Endothelial cell (in vitro differentiated cells): Measurements from ENCODE around the gene INSRR. TPM values are rescaled to one million over a fixed set of nuclear protein-coding genes. Genes with fewer than 3 reads are reported as not detected.
A peak's percentile ranks its signal among the peaks of the same experiment; 100 is the strongest.

Experiments
- DNase-seq: peaks from one replicate; pipeline ENCODE4 v3.0.0; 2021; ENCODE audit warnings: low spot score
- H3K27ac Mint-ChIP-seq: one replicate; pipeline ENCODE4 v1.8.0; 2021; ENCODE audit warnings: mixed read lengths, inconsistent platforms; ENCODE audit not compliant: unreplicated experiment
- H3K27me3 Mint-ChIP-seq: one replicate; pipeline ENCODE4 v1.8.0; 2021; ENCODE audit warnings: mild to moderate bottlenecking, moderate library complexity, mixed read lengths, inconsistent platforms; ENCODE audit not compliant: unreplicated experiment
- H3K36me3 Mint-ChIP-seq: one replicate; pipeline ENCODE4 v1.8.0; 2021; ENCODE audit warnings: mild to moderate bottlenecking, low read depth, mixed read lengths, inconsistent platforms; ENCODE audit not compliant: unreplicated experiment
- H3K4me1 Mint-ChIP-seq: one replicate; pipeline ENCODE4 v1.8.0; 2021; ENCODE audit warnings: mild to moderate bottlenecking, mixed read lengths, inconsistent platforms; ENCODE audit not compliant: unreplicated experiment
- H3K4me3 Mint-ChIP-seq: one replicate; pipeline ENCODE4 v1.8.0; 2021; ENCODE audit warnings: mild to moderate bottlenecking, mixed read lengths, inconsistent platforms; ENCODE audit not compliant: unreplicated experiment
- H3K9me3 Mint-ChIP-seq: one replicate; pipeline ENCODE4 v1.8.0; 2021; ENCODE audit warnings: mixed read lengths, inconsistent platforms; ENCODE audit not compliant: unreplicated experiment
- total RNA-seq: library from RNA; stranded (reverse); fragmentation: NEBNext Ultra II Directional; extraction: Animal tissue kit (Norgen Biotek cat#: 25700); gene quantifications from one replicate; pipeline ENCODE4 v1.2.1, GENCODE V29; 2021; ENCODE audit not compliant: unreplicated experiment
- TF ChIP-seq, protein P1 (sequence below): fragments of 200-600 bp; sonication (generic); IDR thresholded peaks from one replicate; pipeline ENCODE4 v1.5.0; 2021; ENCODE audit warnings: antibody characterized with exemption; ENCODE audit not compliant: unreplicated experiment

Gene INSRR
- total RNA-seq, 1 donor from 2014 or later = not detected

DNA sequence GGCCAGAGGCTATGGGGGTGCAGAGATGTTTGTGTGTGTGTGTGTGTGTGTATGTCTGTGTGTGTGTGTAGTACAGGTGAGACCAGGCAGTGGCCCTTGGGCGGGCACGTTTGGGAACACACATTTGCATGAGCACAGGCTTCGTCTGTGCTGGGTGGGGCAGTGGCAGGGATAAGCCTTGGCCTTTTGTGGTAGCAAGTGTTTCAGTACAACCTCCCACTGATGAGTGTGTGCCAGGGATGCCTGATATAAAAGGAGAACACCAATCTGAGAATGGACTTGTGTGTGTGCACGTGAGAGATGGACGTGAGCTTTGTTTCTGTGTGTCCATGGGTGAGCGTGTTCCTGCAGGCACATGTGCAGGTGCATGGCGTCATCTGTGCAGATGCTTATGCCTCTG is 4.7 kb upstream of the INSRR start:
- Mint-ChIP-seq H3K27ac (no peak overlapping the region), H3K27me3 (peaks cover 34% of the 10 kb centered on the region), H3K9me3 (no peaks in the 10 kb centered on the region), H3K4me1 (peaks cover 26% of the 10 kb centered on the region), H3K4me3 (peak overlapping the region; percentile 50), H3K36me3 (peaks cover 10% of the 10 kb centered on the region)
- TF ChIP-seq, protein P1, sequence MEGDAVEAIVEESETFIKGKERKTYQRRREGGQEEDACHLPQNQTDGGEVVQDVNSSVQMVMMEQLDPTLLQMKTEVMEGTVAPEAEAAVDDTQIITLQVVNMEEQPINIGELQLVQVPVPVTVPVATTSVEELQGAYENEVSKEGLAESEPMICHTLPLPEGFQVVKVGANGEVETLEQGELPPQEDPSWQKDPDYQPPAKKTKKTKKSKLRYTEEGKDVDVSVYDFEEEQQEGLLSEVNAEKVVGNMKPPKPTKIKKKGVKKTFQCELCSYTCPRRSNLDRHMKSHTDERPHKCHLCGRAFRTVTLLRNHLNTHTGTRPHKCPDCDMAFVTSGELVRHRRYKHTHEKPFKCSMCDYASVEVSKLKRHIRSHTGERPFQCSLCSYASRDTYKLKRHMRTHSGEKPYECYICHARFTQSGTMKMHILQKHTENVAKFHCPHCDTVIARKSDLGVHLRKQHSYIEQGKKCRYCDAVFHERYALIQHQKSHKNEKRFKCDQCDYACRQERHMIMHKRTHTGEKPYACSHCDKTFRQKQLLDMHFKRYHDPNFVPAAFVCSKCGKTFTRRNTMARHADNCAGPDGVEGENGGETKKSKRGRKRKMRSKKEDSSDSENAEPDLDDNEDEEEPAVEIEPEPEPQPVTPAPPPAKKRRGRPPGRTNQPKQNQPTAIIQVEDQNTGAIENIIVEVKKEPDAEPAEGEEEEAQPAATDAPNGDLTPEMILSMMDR = no peak
- DNase-seq = no peak

DNA sequence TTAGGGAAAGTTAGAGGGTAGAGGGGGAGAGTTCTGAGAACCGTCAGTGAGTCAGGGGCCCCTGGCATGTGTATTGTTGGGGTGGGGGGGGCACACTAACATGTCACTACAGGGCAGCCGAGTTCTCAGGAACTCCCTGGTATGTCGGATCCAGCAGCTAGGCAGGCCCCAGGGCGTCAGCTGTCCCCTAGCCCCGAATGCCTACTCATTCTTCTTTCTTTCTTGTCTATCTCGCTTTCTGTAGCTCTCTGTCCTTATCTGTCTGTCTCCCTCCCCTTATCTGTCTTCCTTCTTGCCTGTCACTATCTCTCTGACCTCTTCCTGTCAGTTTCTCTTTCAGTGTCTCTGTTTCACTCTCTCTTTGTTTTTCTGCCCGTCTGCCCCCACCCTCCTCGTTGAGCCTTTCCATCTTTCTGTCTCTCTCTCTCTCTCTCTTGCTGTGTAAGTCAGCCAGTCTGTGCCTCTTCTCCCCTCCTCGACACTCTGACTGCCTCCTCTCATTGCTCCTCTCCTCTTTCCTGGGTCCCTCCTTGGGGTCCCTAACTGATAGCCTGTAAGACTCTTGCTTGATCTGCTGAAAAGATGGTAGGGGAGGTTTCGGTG is 4.2 kb upstream of the INSRR start:
- Mint-ChIP-seq H3K36me3 (peaks cover 10% of the 10 kb centered on the region), H3K27me3 (peaks cover 36% of the 10 kb centered on the region), H3K4me1 (peaks cover 30% of the 10 kb centered on the region), H3K27ac (peak overlapping the region; percentile 4), H3K9me3 (no peaks in the 10 kb centered on the region), H3K4me3 (no peak overlapping the region)
- no peak for DNase-seq
- TF ChIP-seq, protein P1 = no peak

- Mint-ChIP-seq H3K4me3 (no peak overlapping the region), H3K9me3 (no peaks in the 10 kb centered on the region), H3K4me1 (peaks cover 30% of the 10 kb centered on the region), H3K27me3 (peaks cover 36% of the 10 kb centered on the region), H3K36me3 (peaks cover 10% of the 10 kb centered on the region), H3K27ac (no peak overlapping the region)
- TF ChIP-seq, protein P1 = no peak
- DNase-seq = no peak
These were observed 3.7 kb upstream of the INSRR start for GRCh38 chr1:156862584-156862983.

- Mint-ChIP-seq H3K9me3 (no peaks in the 10 kb centered on the region), H3K36me3 (peaks cover 10% of the 10 kb centered on the region), H3K27ac (no peak within 1 kb of the TSS), H3K4me3 (peak within 1 kb of the TSS; percentile 56), H3K27me3 (peaks cover 40% of the 10 kb centered on the region), H3K4me1 (peaks cover 27% of the 10 kb centered on the region)
- TF ChIP-seq, protein P1 = no peak
- no peak for DNase-seq
These were observed 1.9 kb upstream of the INSRR start, which contains the start of gene NTRK1 for GRCh38 chr1:156860628-156861423. NTRK1 (plus strand) TSS chr1:156860865; CDS start chr1:156860935, 70 bp downstream.
